Measurements from ENCODE around the gene ULK2.

ULK2 gene

GRCh38 chr17:19726631-19727376, 140.9 kb downstream of the ULK2 start:
- no peak for DNase-seq (ENCODE audit: low read depth)

GRCh38 chr17:19725486-19725885, 142.2 kb downstream of the ULK2 start:
- DNase-seq (ENCODE audit: low read depth) = no peak

- DNase-seq (ENCODE audit: low read depth) = no peak
Observed at GRCh38 chr17:19724501-19725420, 143.0 kb downstream of the ULK2 start.

GRCh38 chr17:19723964-19724363, 143.8 kb downstream of the ULK2 start:
- no peak for DNase-seq (ENCODE audit: low read depth)

Data from HS-5 (cell line).